ENCODE measurements around the gene LBP.
"Not testable (repeated sequence)": the region's sequence is repeated elsewhere in the genome, so short reads cannot be mapped to it uniquely, and the experiment has no call there.

The LBP gene

GRCh38 chr20:38373231-38373867 lies 27.1 kb downstream of the LBP start:
- Histone ChIP-seq H3K9ac (ENCODE audit: low read length) (no peak overlapping the region), H3F3A (ENCODE audit: insufficient read depth, low read length) (no peaks in the 10 kb centered on the region), H3K36me3 (ENCODE audit: insufficient read depth, low read length) (no peaks in the 10 kb centered on the region), H3K27ac (ENCODE audit: low read depth, low read length, poor library complexity, severe bottlenecking) (no peak overlapping the region), H3K9me2 (ENCODE audit: low read depth, low read length) (no peaks in the 10 kb centered on the region), H3K79me2 (ENCODE audit: insufficient read depth, low read length) (no peaks in the 10 kb centered on the region), H3K4me3 (ENCODE audit: low read depth, low read length, poor library complexity, severe bottlenecking) (no peak overlapping the region), H4K20me1 (ENCODE audit: insufficient read depth, low read length) (no peaks in the 10 kb centered on the region), H3K4me2 (ENCODE audit: low read length) (no peak overlapping the region), H3K9me3 (ENCODE audit: low read length) (no peaks in the 10 kb centered on the region), H3K4me1 (ENCODE audit: insufficient read depth, low read length, severe bottlenecking) (no peaks in the 10 kb centered on the region), H2AFZ (ENCODE audit: low read length) (no peak overlapping the region), H3K27me3 (ENCODE audit: insufficient read depth, low read length) (no peaks in the 10 kb centered on the region)
- TF ChIP-seq, protein P1, sequence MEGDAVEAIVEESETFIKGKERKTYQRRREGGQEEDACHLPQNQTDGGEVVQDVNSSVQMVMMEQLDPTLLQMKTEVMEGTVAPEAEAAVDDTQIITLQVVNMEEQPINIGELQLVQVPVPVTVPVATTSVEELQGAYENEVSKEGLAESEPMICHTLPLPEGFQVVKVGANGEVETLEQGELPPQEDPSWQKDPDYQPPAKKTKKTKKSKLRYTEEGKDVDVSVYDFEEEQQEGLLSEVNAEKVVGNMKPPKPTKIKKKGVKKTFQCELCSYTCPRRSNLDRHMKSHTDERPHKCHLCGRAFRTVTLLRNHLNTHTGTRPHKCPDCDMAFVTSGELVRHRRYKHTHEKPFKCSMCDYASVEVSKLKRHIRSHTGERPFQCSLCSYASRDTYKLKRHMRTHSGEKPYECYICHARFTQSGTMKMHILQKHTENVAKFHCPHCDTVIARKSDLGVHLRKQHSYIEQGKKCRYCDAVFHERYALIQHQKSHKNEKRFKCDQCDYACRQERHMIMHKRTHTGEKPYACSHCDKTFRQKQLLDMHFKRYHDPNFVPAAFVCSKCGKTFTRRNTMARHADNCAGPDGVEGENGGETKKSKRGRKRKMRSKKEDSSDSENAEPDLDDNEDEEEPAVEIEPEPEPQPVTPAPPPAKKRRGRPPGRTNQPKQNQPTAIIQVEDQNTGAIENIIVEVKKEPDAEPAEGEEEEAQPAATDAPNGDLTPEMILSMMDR (IDR thresholded peaks at IDR 0.05; ENCODE audit: low read length) = no peak
- TF ChIP-seq EZH2 (IDR thresholded peaks at IDR 0.05; ENCODE audit: borderline replicate concordance, low read length) = no peak

- no peaks in the 10 kb centered on the region for H3K36me3 ChIP-seq (ENCODE audit: insufficient read depth, low read length)
- no peak overlapping the region for H3K9ac ChIP-seq (ENCODE audit: low read length)
- H3K9me2 ChIP-seq (ENCODE audit: low read depth, low read length) = no peaks in the 10 kb centered on the region
- H3K4me1 ChIP-seq (ENCODE audit: insufficient read depth, low read length, severe bottlenecking) = no peaks in the 10 kb centered on the region
- no peaks in the 10 kb centered on the region for H3F3A ChIP-seq (ENCODE audit: insufficient read depth, low read length)
- no peaks in the 10 kb centered on the region for H3K27me3 ChIP-seq (ENCODE audit: insufficient read depth, low read length)
- no peaks in the 10 kb centered on the region for H3K9me3 ChIP-seq (ENCODE audit: low read length)
- H3K79me2 ChIP-seq (ENCODE audit: insufficient read depth, low read length) = no peaks in the 10 kb centered on the region
- H3K4me3 ChIP-seq (ENCODE audit: low read depth, low read length, poor library complexity, severe bottlenecking) = no peak overlapping the region
- H2AFZ ChIP-seq (ENCODE audit: low read length) = no peak overlapping the region
- TF ChIP-seq, protein P1 (IDR thresholded peaks at IDR 0.05; ENCODE audit: low read length) = no peak
- TF ChIP-seq EZH2 (IDR thresholded peaks at IDR 0.05; ENCODE audit: borderline replicate concordance, low read length) = no peak
- no peak overlapping the region for H3K27ac ChIP-seq (ENCODE audit: low read depth, low read length, poor library complexity, severe bottlenecking)
- no peak overlapping the region for H3K4me2 ChIP-seq (ENCODE audit: low read length)
- H4K20me1 ChIP-seq (ENCODE audit: insufficient read depth, low read length) = no peaks in the 10 kb centered on the region
These were observed 27.6 kb downstream of the LBP start for GRCh38 chr20:38373898-38374297.

DNA sequence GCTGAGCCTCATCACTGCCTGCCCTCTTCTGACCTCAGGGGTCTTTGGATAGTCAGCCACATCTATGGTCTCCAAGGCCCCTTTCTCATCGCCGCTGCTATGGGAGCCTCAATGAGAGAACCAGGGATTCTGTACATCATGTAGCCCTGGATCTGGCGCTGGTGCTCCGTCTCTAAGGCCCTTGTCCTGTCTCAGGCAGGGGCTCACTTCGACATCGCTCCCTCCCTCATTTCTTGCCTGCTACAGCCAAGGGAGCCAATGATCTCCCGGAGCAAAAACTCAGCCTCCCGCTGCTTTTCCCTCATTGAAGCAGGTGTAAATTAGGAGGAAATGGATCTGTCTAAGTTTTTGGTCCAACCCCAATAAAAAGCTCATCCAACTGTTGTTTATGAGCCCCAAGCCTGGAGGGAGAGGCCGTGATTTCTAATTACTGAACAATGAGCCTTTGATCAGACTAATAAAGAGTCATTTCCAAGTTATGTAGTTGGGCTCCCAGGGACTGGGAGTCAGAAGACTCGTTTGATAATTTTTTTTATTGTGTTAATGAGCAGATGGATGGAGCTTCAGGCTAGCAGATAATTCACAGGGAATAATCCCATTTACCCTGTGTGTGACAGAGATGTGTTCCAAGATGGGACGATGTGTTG lies 30.9 kb downstream of the LBP start:
- no peaks in the 10 kb centered on the region for H3K79me2 ChIP-seq (ENCODE audit: insufficient read depth, low read length)
- no peaks in the 10 kb centered on the region for H3K9me3 ChIP-seq (ENCODE audit: low read length)
- no peaks in the 10 kb centered on the region for H3F3A ChIP-seq (ENCODE audit: insufficient read depth, low read length)
- H3K9ac ChIP-seq (ENCODE audit: low read length) = no peak overlapping the region
- H3K36me3 ChIP-seq (ENCODE audit: insufficient read depth, low read length) = no peaks in the 10 kb centered on the region
- H3K4me1 ChIP-seq (ENCODE audit: insufficient read depth, low read length, severe bottlenecking) = no peaks in the 10 kb centered on the region
- no peaks in the 10 kb centered on the region for H3K27me3 ChIP-seq (ENCODE audit: insufficient read depth, low read length)
- no peak overlapping the region for H2AFZ ChIP-seq (ENCODE audit: low read length)
- no peaks in the 10 kb centered on the region for H3K9me2 ChIP-seq (ENCODE audit: low read depth, low read length)
- no peak overlapping the region for H3K27ac ChIP-seq (ENCODE audit: low read depth, low read length, poor library complexity, severe bottlenecking)
- no peak overlapping the region for H3K4me2 ChIP-seq (ENCODE audit: low read length)
- no peaks in the 10 kb centered on the region for H4K20me1 ChIP-seq (ENCODE audit: insufficient read depth, low read length)
- TF ChIP-seq EZH2 (IDR thresholded peaks at IDR 0.05; ENCODE audit: borderline replicate concordance, low read length) = no peak
- TF ChIP-seq, protein P1 (IDR thresholded peaks at IDR 0.05; ENCODE audit: low read length) = no peak
- no peak overlapping the region for H3K4me3 ChIP-seq (ENCODE audit: low read depth, low read length, poor library complexity, severe bottlenecking)

DNA sequence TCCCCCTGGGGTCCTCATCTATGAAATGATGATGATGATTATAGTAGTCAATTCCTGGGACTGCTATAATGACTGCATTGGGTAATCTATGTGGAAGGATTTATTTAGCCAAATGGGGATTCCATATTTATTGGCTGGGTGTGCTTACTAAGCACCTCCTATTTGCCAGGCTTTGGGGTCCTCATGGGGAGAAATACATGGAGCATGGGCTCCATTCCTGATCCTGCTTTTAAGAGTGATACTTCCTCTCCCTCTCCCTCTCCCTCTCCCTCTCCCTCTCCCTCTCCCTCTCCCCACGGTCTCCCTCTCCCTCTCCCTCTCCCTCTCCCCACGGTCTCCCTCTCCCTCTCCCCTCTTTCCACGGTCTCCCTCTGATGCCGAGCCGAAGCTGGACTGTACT lies 31.6 kb downstream of the LBP start:
- not testable (repeated sequence) for H3K27me3 ChIP-seq (ENCODE audit: insufficient read depth, low read length); H3K9me3 ChIP-seq (ENCODE audit: low read length); H3K79me2 ChIP-seq (ENCODE audit: insufficient read depth, low read length); H3K4me2 ChIP-seq (ENCODE audit: low read length); H3K4me1 ChIP-seq (ENCODE audit: insufficient read depth, low read length, severe bottlenecking); H3F3A ChIP-seq (ENCODE audit: insufficient read depth, low read length); H2AFZ ChIP-seq (ENCODE audit: low read length); H3K27ac ChIP-seq (ENCODE audit: low read depth, low read length, poor library complexity, severe bottlenecking); H3K36me3 ChIP-seq (ENCODE audit: insufficient read depth, low read length); H3K9me2 ChIP-seq (ENCODE audit: low read depth, low read length); H3K4me3 ChIP-seq (ENCODE audit: low read depth, low read length, poor library complexity, severe bottlenecking); H4K20me1 ChIP-seq (ENCODE audit: insufficient read depth, low read length); H3K9ac ChIP-seq (ENCODE audit: low read length)

Data from OCI-LY1 (cell line).